Natural killer cell (primary cell): ENCODE results near the gene FRMD4A. TPM values are rescaled to one million over a fixed set of nuclear protein-coding genes. Genes with fewer than 3 reads are reported as not detected.

Experiments used
- ATAC-seq, 3 donors: fragments of 150-1000 bp in 2 of 3; fragments of 200-7000 bp in 1 of 3; cut with Tn5 transposase; 1 replicate in 1 of 3; 2 replicates in 2 of 3; pipeline ENCODE4 v1.10.0; 2021; ENCODE audit warnings: mild to moderate bottlenecking in 2 of 3, moderate library complexity in 2 of 3
- DNase-seq, 2 donors: peaks; one replicate each; pipeline versions ENCODE4 v3.0.0 to v3.0.0-alpha.2; 2013 to 2021; ENCODE audit warnings: mixed read lengths in 1 of 2
- H3K27ac ChIP-seq: one replicate; pipeline ENCODE4 v1.5.1; 2013; ENCODE audit warnings: mild to moderate bottlenecking, low read length
- H3K27me3 ChIP-seq: one replicate; pipeline ENCODE4 v1.6.1; 2013; ENCODE audit warnings: low read length; ENCODE audit not compliant: control insufficient read depth, insufficient read depth
- H3K36me3 ChIP-seq: one replicate; pipeline ENCODE4 v1.6.1; 2013; ENCODE audit warnings: low read length; ENCODE audit not compliant: control insufficient read depth, insufficient read depth
- H3K4me1 ChIP-seq: one replicate; pipeline ENCODE4 v1.6.1; 2013; ENCODE audit warnings: low read length; ENCODE audit not compliant: control insufficient read depth, insufficient read depth
- H3K4me3 ChIP-seq: one replicate; pipeline ENCODE4 v1.5.1; 2013; ENCODE audit warnings: low read length
- H3K9me3 ChIP-seq: one replicate; pipeline ENCODE4 v1.6.1; 2013; ENCODE audit warnings: low read length; ENCODE audit not compliant: control insufficient read depth, insufficient read depth
- H3K27ac Mint-ChIP-seq, 2 donors: one replicate each; pipeline ENCODE4 v1.8.0; 2022; ENCODE audit warnings: mild to moderate bottlenecking in 2 of 2, mixed read lengths in 2 of 2, moderate library complexity in 1 of 2
- H3K27me3 Mint-ChIP-seq, 2 donors: one replicate each; pipeline ENCODE4 v1.8.0; 2022; ENCODE audit warnings: low read depth in 2 of 2, mixed read lengths in 2 of 2
- H3K36me3 Mint-ChIP-seq: one replicate; pipeline ENCODE4 v1.8.0; 2022; ENCODE audit warnings: mixed read lengths
- H3K4me1 Mint-ChIP-seq, 2 donors: one replicate each; pipeline ENCODE4 v1.8.0; 2022; ENCODE audit warnings: mixed read lengths in 2 of 2
- H3K4me3 Mint-ChIP-seq: one replicate; pipeline ENCODE4 v1.8.0; 2022; ENCODE audit warnings: mild to moderate bottlenecking, moderate library complexity, mixed read lengths
- H3K9me3 Mint-ChIP-seq, 2 donors: one replicate each; pipeline ENCODE4 v1.8.0; 2022; ENCODE audit warnings: mixed read lengths in 2 of 2
- CTCF ChIP-seq: fragments of 200-600 bp; IDR thresholded peaks from one replicate; pipeline ENCODE4 v1.8.0; 2022; ENCODE audit warnings: antibody characterized with exemption
- WGBS: methylation state at CpG from one replicate; pipeline ENCODE4 v1.1.7; 2013; ENCODE audit warnings: missing lambda C conversion rate; ENCODE audit not compliant: insufficient coverage; 5-methylcytosine and 5-hydroxymethylcytosine counted together
- intact Hi-C: fragments of 100-400 bp; cut with micrococcal nuclease; formaldehyde crosslinking; loops from one replicate; pipeline ENCODE4 v1.14.2; 2022
- total RNA-seq, 4 donors: library from RNA; stranded (reverse); fragments of 120-200 nt in 1 of 4; gene quantifications; one replicate each; pipeline versions ENCODE4 v1.2.3 to v1.2.4, GENCODE V29; 2013 to 2022

FRMD4A gene
- total RNA-seq, 3 donors from 2014 or later (not counting 1 experiment from before 2014, with no cell fraction given), result 0.36 to 0.38 TPM; not detected in 1

GRCh38 chr10:13728898-13729535, 601.7 kb downstream of the FRMD4A start:
- H3K27ac Mint-ChIP-seq, result no peak overlapping the region
- DNase-seq, result no peak
- no peaks in the 10 kb centered on the region for H3K4me1 Mint-ChIP-seq
- Histone ChIP-seq H3K27ac (no peak overlapping the region), H3K4me1 (no peaks in the 10 kb centered on the region), H3K4me3 (no peak overlapping the region), H3K36me3 (no peaks in the 10 kb centered on the region), H3K9me3 (no peaks in the 10 kb centered on the region), H3K27me3 (no peaks in the 10 kb centered on the region)
- peaks cover under 1 to 4% of the 10 kb centered on the region in 2 donors for H3K27me3 Mint-ChIP-seq
- H3K9me3 Mint-ChIP-seq, result no peaks in the 10 kb centered on the region
- no peak overlapping the region for H3K4me3 Mint-ChIP-seq
- H3K36me3 Mint-ChIP-seq, result no peaks in the 10 kb centered on the region
- intact Hi-C loops, result no loop called here
- 95% methylated on average over 26 of the region's 26 CpGs for WGBS
- no peak for ATAC-seq
- TF ChIP-seq CTCF, result no peak

DNA sequence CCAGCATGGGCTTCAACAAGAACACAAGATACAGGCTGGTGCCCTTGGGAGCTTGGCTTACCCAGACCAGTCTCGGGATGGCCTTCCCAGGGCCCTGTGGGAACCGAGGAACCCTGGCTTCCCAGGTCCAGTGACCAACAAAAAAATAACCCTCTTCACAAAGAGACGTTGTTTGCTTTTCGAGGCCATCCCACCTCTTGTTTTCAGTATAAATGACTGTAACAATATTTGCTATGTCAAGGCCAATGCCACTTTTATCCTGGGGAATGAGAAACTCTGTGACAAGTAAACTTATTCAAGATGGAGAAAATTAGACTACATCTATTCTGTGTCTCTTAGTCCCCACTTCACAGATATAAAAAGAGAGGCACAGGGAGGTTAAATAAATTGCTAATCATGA, 605.1 kb downstream of the FRMD4A start:
- DNase-seq (no peak), ATAC-seq (no peak)
- TF ChIP-seq CTCF, result no peak
- no peaks in the 10 kb centered on the region for H3K36me3 Mint-ChIP-seq
- no peaks in the 10 kb centered on the region for H3K4me1 ChIP-seq
- H3K36me3 ChIP-seq, result no peaks in the 10 kb centered on the region
- H3K27ac ChIP-seq, result no peak overlapping the region
- 83% methylated on average over 4 of the region's 4 CpGs for WGBS
- H3K9me3 ChIP-seq, result no peaks in the 10 kb centered on the region
- no peak overlapping the region for H3K27ac Mint-ChIP-seq
- H3K9me3 Mint-ChIP-seq, result peaks cover 0 to under 1% of the 10 kb centered on the region in 2 donors
- no peaks in the 10 kb centered on the region for H3K4me1 Mint-ChIP-seq
- no peaks in the 10 kb centered on the region for H3K27me3 ChIP-seq
- intact Hi-C loops, result no loop called here
- no peak overlapping the region for H3K4me3 Mint-ChIP-seq
- H3K27me3 Mint-ChIP-seq, result peaks cover 6 to 14% of the 10 kb centered on the region in 2 donors
- H3K4me3 ChIP-seq, result no peak overlapping the region

DNA sequence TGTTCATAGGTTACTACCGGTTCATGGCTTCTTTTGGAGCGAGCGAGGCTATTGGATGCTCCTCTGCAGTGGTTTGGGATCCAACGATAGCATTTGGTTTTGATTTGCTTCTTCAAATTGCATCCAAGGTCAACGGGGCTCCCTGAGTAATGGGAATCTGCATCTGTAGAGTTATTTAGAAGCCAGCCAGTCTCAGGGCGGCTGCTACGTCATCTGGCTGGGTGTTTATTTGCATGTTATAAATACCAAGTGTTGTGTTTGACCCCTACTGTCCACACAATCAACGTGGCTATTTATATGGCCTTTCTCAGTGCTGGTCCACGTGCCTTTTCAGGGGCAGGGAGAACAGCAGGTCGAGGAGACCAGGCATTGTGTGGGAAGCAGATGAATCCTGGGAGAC, 606.2 kb downstream of the FRMD4A start:
- Mint-ChIP-seq H3K4me1 (no peaks in the 10 kb centered on the region), H3K27me3 (peaks cover 11 to 20% of the 10 kb centered on the region in 2 donors), H3K4me3 (no peak overlapping the region), H3K36me3 (no peaks in the 10 kb centered on the region), H3K9me3 (peaks cover 2 to 4% of the 10 kb centered on the region in 2 donors), H3K27ac (no peak overlapping the region)
- Histone ChIP-seq H3K27me3 (no peaks in the 10 kb centered on the region), H3K9me3 (no peaks in the 10 kb centered on the region), H3K36me3 (no peaks in the 10 kb centered on the region), H3K4me3 (no peak overlapping the region), H3K4me1 (no peaks in the 10 kb centered on the region), H3K27ac (no peak overlapping the region)
- no peak for DNase-seq
- WGBS, result 78% methylated on average over 10 of the region's 10 CpGs
- TF ChIP-seq CTCF, result no peak
- intact Hi-C loops, result no loop called here
- no peak for ATAC-seq
